ENCODE data around the gene XRN2.

GRCh38 chr20:21315138-21315537 is 12.0 kb downstream of the XRN2 start:
- no peak for TF ChIP-seq CTCF (IDR thresholded peaks at IDR 0.05)
- no peak for TF ChIP-seq EP300 (IDR thresholded peaks at IDR 0.05)
- TF ChIP-seq POLR2A (IDR thresholded peaks at IDR 0.05) = no peak
- no peak for TF ChIP-seq POLR2AphosphoS5 (IDR thresholded peaks at IDR 0.05)
